GM06990 (cell line): Measurements from ENCODE around the gene KPNA1.

ENCODE experiments used
- DNase-seq: peaks from one replicate; pipeline ENCODE4 v3.0.0-alpha.2; 2011; ENCODE audit not compliant: insufficient read length; ENCODE audit errors: extremely low read depth
- H3K27me3 ChIP-seq: replicated peaks from 2 replicates; pipeline ENCODE4 v1.6.0; 2011; ENCODE audit warnings: low read length; ENCODE audit not compliant: control insufficient read depth, insufficient read depth
- H3K36me3 ChIP-seq: 2 replicates; pipeline ENCODE4 v1.5.1; 2011; ENCODE audit warnings: low read length; ENCODE audit not compliant: control insufficient read depth, insufficient read depth
- H3K4me3 ChIP-seq: replicated peaks from 2 replicates; pipeline ENCODE4 v1.5.1; 2011; ENCODE audit warnings: low read depth, mild to moderate bottlenecking, control low read depth, low read length
- TF ChIP-seq, protein P1 (sequence below): IDR thresholded peaks from 2 replicates; pipeline ENCODE4 v1.5.1; 2011; ENCODE audit warnings: low read length, control low read depth, mild to moderate bottlenecking, inconsistent platforms; ENCODE audit not compliant: insufficient read depth, poor library complexity, severe bottlenecking

Gene KPNA1

GRCh38 chr3:122410111-122410510, 104.6 kb downstream of the KPNA1 start:
- H3K36me3 ChIP-seq = peaks cover 5% of the 10 kb centered on the region
- no peak for DNase-seq
- no peaks in the 10 kb centered on the region for H3K27me3 ChIP-seq
- H3K4me3 ChIP-seq = no peak overlapping the region
- TF ChIP-seq, protein P1, sequence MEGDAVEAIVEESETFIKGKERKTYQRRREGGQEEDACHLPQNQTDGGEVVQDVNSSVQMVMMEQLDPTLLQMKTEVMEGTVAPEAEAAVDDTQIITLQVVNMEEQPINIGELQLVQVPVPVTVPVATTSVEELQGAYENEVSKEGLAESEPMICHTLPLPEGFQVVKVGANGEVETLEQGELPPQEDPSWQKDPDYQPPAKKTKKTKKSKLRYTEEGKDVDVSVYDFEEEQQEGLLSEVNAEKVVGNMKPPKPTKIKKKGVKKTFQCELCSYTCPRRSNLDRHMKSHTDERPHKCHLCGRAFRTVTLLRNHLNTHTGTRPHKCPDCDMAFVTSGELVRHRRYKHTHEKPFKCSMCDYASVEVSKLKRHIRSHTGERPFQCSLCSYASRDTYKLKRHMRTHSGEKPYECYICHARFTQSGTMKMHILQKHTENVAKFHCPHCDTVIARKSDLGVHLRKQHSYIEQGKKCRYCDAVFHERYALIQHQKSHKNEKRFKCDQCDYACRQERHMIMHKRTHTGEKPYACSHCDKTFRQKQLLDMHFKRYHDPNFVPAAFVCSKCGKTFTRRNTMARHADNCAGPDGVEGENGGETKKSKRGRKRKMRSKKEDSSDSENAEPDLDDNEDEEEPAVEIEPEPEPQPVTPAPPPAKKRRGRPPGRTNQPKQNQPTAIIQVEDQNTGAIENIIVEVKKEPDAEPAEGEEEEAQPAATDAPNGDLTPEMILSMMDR = no peak

GRCh38 chr3:122409446-122409845, 105.3 kb downstream of the KPNA1 start:
- no peak for DNase-seq
- peaks cover 7% of the 10 kb centered on the region for H3K36me3 ChIP-seq
- TF ChIP-seq, protein P1 = no peak
- no peak overlapping the region for H3K4me3 ChIP-seq
- H3K27me3 ChIP-seq = no peaks in the 10 kb centered on the region

GRCh38 chr3:122407946-122408345, 106.8 kb downstream of the KPNA1 start:
- TF ChIP-seq, protein P1 = no peak
- H3K4me3 ChIP-seq = no peak overlapping the region
- peaks cover 9% of the 10 kb centered on the region for H3K36me3 ChIP-seq
- no peak for DNase-seq
- no peaks in the 10 kb centered on the region for H3K27me3 ChIP-seq

- H3K4me3 ChIP-seq = no peak overlapping the region
- peak; percentile 32 for DNase-seq
Observed at GRCh38 chr3:122406198-122406597, 108.5 kb downstream of the KPNA1 start.

GRCh38 chr3:122405015-122405414, 109.7 kb downstream of the KPNA1 start:
- H3K27me3 ChIP-seq = no peaks in the 10 kb centered on the region
- TF ChIP-seq, protein P1 = no peak
- peaks cover 9% of the 10 kb centered on the region for H3K36me3 ChIP-seq
- no peak overlapping the region for H3K4me3 ChIP-seq
- DNase-seq = no peak

More at GRCh38 chr3:122406198-122406597, 108.5 kb downstream of the KPNA1 start:
- no peaks in the 10 kb centered on the region for H3K27me3 ChIP-seq
- H3K36me3 ChIP-seq = peaks cover 10% of the 10 kb centered on the region
- TF ChIP-seq, protein P1 = no peak

GRCh38 chr3:122403489-122403888, 111.2 kb downstream of the KPNA1 start:
- Histone ChIP-seq H3K4me3 (no peak overlapping the region), H3K27me3 (no peaks in the 10 kb centered on the region), H3K36me3 (peaks cover 7% of the 10 kb centered on the region)
- TF ChIP-seq, protein P1 = no peak
- DNase-seq = no peak
